ENCODE measurements around the gene CENPC. TPM values are rescaled to one million over a fixed set of nuclear protein-coding genes. Genes with fewer than 3 reads are reported as not detected.

Gene CENPC
- total RNA-seq, 1 experiment from 2014 or later = 17.7 TPM

GRCh38 chr4:67499799-67500198 is 45.5 kb downstream of the CENPC start:
- H3K9me3 Mint-ChIP-seq (ENCODE audit: unreplicated experiment) = no peaks in the 10 kb centered on the region
- H3K4me3 Mint-ChIP-seq (ENCODE audit: unreplicated experiment) = no peak overlapping the region
- no peak for TF ChIP-seq CTCF (IDR thresholded peaks at IDR 0.05; ENCODE audit: unreplicated experiment)
- peaks cover 35% of the 10 kb centered on the region for H3K36me3 Mint-ChIP-seq (ENCODE audit: insufficient read depth, unreplicated experiment)
- BruUV-seq (replicated peaks) = no TSS peak
- intact Hi-C loops (cut with micrococcal nuclease) = no loop called here
- DNase-seq (ENCODE audit: unreplicated experiment) = no peak
- CTCF ChIA-PET = interaction anchor here (0.7 to 0.9 kb wide), 2 partner anchors 23 to 105 kb away, joined by 3 to 5 read pairs; no protein-coding TSS in a partner anchor
- no peaks in the 10 kb centered on the region for H3K4me1 Mint-ChIP-seq (ENCODE audit: insufficient read depth, unreplicated experiment)
- H3K27ac Mint-ChIP-seq (ENCODE audit: low read depth, unreplicated experiment) = no peak overlapping the region
- no peaks in the 10 kb centered on the region for H3K27me3 Mint-ChIP-seq (ENCODE audit: insufficient read depth, unreplicated experiment)
- POLR2A ChIA-PET = no interaction called here

GRCh38 chr4:67483868-67484602 is 61.3 kb downstream of the CENPC start:
- no peak overlapping the region for H3K4me3 Mint-ChIP-seq (ENCODE audit: unreplicated experiment)
- POLR2A ChIA-PET = no interaction called here
- no TSS peak for BruUV-seq (replicated peaks)

GRCh38 chr4:67480810-67481209 is 64.5 kb downstream of the CENPC start:
- Mint-ChIP-seq H3K9me3 (ENCODE audit: unreplicated experiment) (peaks cover 8% of the 10 kb centered on the region), H3K36me3 (ENCODE audit: insufficient read depth, unreplicated experiment) (peaks cover 28% of the 10 kb centered on the region), H3K4me3 (ENCODE audit: unreplicated experiment) (no peak overlapping the region), H3K27ac (ENCODE audit: low read depth, unreplicated experiment) (no peak overlapping the region), H3K4me1 (ENCODE audit: insufficient read depth, unreplicated experiment) (peaks cover 6% of the 10 kb centered on the region), H3K27me3 (ENCODE audit: insufficient read depth, unreplicated experiment) (no peaks in the 10 kb centered on the region)
- CTCF ChIA-PET = interaction anchor here (0.7 kb wide), 1 partner anchor 290 kb away, joined by 4 read pairs; no protein-coding TSS in a partner anchor
- intact Hi-C loops (cut with micrococcal nuclease) = no loop called here
- no TSS peak for BruUV-seq (replicated peaks)
- POLR2A ChIA-PET = no interaction called here
- no peak for DNase-seq (ENCODE audit: unreplicated experiment)
- no peak for TF ChIP-seq CTCF (IDR thresholded peaks at IDR 0.05; ENCODE audit: unreplicated experiment)

More at GRCh38 chr4:67483868-67484602, 61.3 kb downstream of the CENPC start:
- Mint-ChIP-seq H3K9me3 (ENCODE audit: unreplicated experiment) (no peaks in the 10 kb centered on the region), H3K27me3 (ENCODE audit: insufficient read depth, unreplicated experiment) (no peaks in the 10 kb centered on the region), H3K4me1 (ENCODE audit: insufficient read depth, unreplicated experiment) (no peaks in the 10 kb centered on the region), H3K27ac (ENCODE audit: low read depth, unreplicated experiment) (no peak overlapping the region), H3K36me3 (ENCODE audit: insufficient read depth, unreplicated experiment) (peaks cover 41% of the 10 kb centered on the region)
- TF ChIP-seq CTCF (IDR thresholded peaks at IDR 0.05; ENCODE audit: unreplicated experiment) = no peak
- DNase-seq (ENCODE audit: unreplicated experiment) = peak; percentile 23
- intact Hi-C loops (cut with micrococcal nuclease) = no loop called here
- CTCF ChIA-PET = interaction anchor here (0.7 kb wide), 1 partner anchor 148 kb away, joined by 3 read pairs; no protein-coding TSS in a partner anchor

- intact Hi-C loops (cut with micrococcal nuclease) = no loop called here
- POLR2A ChIA-PET = no interaction called here
- DNase-seq (ENCODE audit: unreplicated experiment) = no peak
- peaks cover 6% of the 10 kb centered on the region for H3K4me1 Mint-ChIP-seq (ENCODE audit: insufficient read depth, unreplicated experiment)
- peaks cover 8% of the 10 kb centered on the region for H3K9me3 Mint-ChIP-seq (ENCODE audit: unreplicated experiment)
- no peaks in the 10 kb centered on the region for H3K27me3 Mint-ChIP-seq (ENCODE audit: insufficient read depth, unreplicated experiment)
- peaks cover 19% of the 10 kb centered on the region for H3K36me3 Mint-ChIP-seq (ENCODE audit: insufficient read depth, unreplicated experiment)
- no TSS peak for BruUV-seq (replicated peaks)
- CTCF ChIA-PET = no interaction called here
- no peak overlapping the region for H3K27ac Mint-ChIP-seq (ENCODE audit: low read depth, unreplicated experiment)
- no peak overlapping the region for H3K4me3 Mint-ChIP-seq (ENCODE audit: unreplicated experiment)
- TF ChIP-seq CTCF (IDR thresholded peaks at IDR 0.05; ENCODE audit: unreplicated experiment) = no peak
Observed at GRCh38 chr4:67475155-67475554, 70.1 kb downstream of the CENPC start.
